Gastroesophageal sphincter (tissue), 4 donors: ENCODE measurements around the gene MUC5AC. TPM values are rescaled to one million over a fixed set of nuclear protein-coding genes. Genes with fewer than 3 reads are reported as not detected.

Experiments used
- ATAC-seq: fragments of 150-250 bp; one replicate; pipeline ENCODE4 v1.9.1; 2016; ENCODE audit warnings: mild to moderate bottlenecking, moderate library complexity
- H3K27ac ChIP-seq, 4 donors: fragments of 200-600 bp; sonication (generic) in 3 of 4; 1 replicate in 3 of 4; 2 replicates in 1 of 4; pipeline ENCODE4 v1.5.1; 2016 to 2019
- H3K27me3 ChIP-seq: fragments of 200-600 bp; sonication (generic); one replicate; pipeline ENCODE4 v1.5.1; 2019
- H3K36me3 ChIP-seq, 2 donors: fragments of 200-600 bp; sonication (generic); one replicate each; pipeline ENCODE4 v1.5.1; 2019; ENCODE audit warnings: control low read depth in 1 of 2
- H3K4me1 ChIP-seq, 3 donors: fragments of 200-600 bp; sonication (generic); 1 replicate in 2 of 3; 2 replicates in 1 of 3; pipeline ENCODE4 v1.5.1; 2016 to 2019; ENCODE audit warnings: control low read depth in 2 of 3
- H3K4me3 ChIP-seq, 2 donors: fragments of 200-600 bp; sonication (generic); one replicate each; pipeline ENCODE4 v1.5.1; 2019; ENCODE audit warnings: mild to moderate bottlenecking in 1 of 2, moderate library complexity in 1 of 2
- H3K9me3 ChIP-seq, 3 donors: fragments of 200-600 bp; sonication (generic); one replicate each; pipeline ENCODE4 v1.5.1; 2017 to 2019; ENCODE audit warnings: control low read depth in 2 of 3
- EP300 ChIP-seq: sonication (generic); formaldehyde crosslinking; IDR thresholded peaks from one replicate; pipeline ENCODE4 v1.6.1; 2017; ENCODE audit warnings: antibody characterized with exemption, mild to moderate bottlenecking
- POLR2A ChIP-seq, 2 donors: fragments of 450-650 bp; IDR thresholded peaks; one replicate each; pipeline ENCODE4 v1.6.1; 2017; ENCODE audit warnings: antibody characterized with exemption in 2 of 2, mild to moderate bottlenecking in 2 of 2, moderate library complexity in 1 of 2
- POLR2AphosphoS5 ChIP-seq: sonication (generic); formaldehyde crosslinking; IDR thresholded peaks from one replicate; pipeline ENCODE4 v1.6.1; 2017; ENCODE audit warnings: antibody characterized with exemption
- WGBS, 2 donors: methylation state at CpG; one replicate each; pipeline ENCODE4 v1.1.5; 2018; ENCODE audit warnings: low coverage in 1 of 2; 5-methylcytosine and 5-hydroxymethylcytosine counted together
- total RNA-seq, 4 donors: library from RNA; depleted of rRNA; stranded (reverse); fragments of >200 nt; gene quantifications; one replicate each; pipeline ENCODE4 v1.1.0, GENCODE V29; 2016
- TF ChIP-seq, protein P1 (sequence below), 4 experiments: fragments of 200-600 bp in 2 of 4; fragments of 450-650 bp in 2 of 4; sonication (generic) in 1 of 4; IDR thresholded peaks; one replicate each; pipeline ENCODE4 v1.5.1; 2017 to 2019; ENCODE audit warnings: antibody characterized with exemption in 4 of 4, mild to moderate bottlenecking in 2 of 4, moderate library complexity in 2 of 4

Gene MUC5AC
- total RNA-seq, 4 donors from 2014 or later: 0.02 to 0.31 TPM; not detected in 2

DNA sequence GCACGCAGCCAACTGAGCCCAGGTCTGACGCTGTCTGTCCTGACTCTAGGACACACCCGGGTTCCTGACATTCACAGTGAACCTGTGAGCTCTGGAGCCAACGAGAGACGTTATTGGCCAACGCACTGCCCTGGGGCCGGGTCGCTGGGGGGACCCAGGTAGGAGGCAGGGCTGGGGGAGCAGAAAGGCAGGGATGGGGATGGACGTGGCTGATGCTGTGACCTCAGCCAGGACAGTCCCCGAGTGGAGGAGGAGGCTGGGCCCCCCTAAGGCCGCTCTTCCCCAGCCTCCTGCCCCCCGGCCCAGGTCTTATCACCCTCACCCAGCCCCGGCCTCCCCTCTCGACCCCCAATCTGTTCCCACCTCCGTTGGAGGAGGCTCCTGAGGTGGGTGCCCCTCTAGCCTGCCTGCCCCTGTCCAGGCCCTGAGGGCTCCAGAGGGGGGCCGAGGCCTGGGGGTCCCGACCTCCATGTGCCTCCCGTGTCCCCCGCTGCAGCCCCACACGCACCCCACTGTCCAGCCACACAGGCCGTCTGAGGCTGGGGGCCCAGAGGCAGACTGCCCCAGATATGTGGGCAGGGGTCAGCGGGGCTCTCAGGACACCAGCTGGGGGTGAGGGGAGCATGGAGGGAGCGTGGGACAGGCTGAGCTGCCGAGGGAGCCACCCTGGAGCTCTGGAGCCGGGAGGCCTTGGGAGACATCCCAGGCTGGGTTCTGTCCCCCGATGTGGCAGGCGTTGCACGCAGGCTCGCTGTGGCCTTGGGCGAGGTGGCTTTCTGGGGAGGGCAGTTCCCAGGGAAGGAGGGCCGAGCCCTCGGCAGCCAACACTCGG is 29.2 kb upstream of the MUC5AC start:
- no peak for ATAC-seq
- Histone ChIP-seq H3K36me3 (no peaks in the 10 kb centered on the region), H3K27me3 (peaks cover 66% of the 10 kb centered on the region), H3K4me1 (no peaks in the 10 kb centered on the region), H3K4me3 (no peak overlapping the region), H3K9me3 (peaks cover 0 to 5% (median 0%) of the 10 kb centered on the region in 3 donors), H3K27ac (no peak overlapping the region)
- WGBS, 2 donors: 37% methylated on average over 2 of the region's 33 CpGs; no CpG with 5 or more reads in 1 of the 2 donors
- TF ChIP-seq POLR2AphosphoS5 (no peak), EP300 (no peak), POLR2A (IDR thresholded peaks at IDR 0.05) (no peak)
- TF ChIP-seq, protein P1, sequence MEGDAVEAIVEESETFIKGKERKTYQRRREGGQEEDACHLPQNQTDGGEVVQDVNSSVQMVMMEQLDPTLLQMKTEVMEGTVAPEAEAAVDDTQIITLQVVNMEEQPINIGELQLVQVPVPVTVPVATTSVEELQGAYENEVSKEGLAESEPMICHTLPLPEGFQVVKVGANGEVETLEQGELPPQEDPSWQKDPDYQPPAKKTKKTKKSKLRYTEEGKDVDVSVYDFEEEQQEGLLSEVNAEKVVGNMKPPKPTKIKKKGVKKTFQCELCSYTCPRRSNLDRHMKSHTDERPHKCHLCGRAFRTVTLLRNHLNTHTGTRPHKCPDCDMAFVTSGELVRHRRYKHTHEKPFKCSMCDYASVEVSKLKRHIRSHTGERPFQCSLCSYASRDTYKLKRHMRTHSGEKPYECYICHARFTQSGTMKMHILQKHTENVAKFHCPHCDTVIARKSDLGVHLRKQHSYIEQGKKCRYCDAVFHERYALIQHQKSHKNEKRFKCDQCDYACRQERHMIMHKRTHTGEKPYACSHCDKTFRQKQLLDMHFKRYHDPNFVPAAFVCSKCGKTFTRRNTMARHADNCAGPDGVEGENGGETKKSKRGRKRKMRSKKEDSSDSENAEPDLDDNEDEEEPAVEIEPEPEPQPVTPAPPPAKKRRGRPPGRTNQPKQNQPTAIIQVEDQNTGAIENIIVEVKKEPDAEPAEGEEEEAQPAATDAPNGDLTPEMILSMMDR (IDR thresholded peaks at IDR 0.05): no peak

DNA sequence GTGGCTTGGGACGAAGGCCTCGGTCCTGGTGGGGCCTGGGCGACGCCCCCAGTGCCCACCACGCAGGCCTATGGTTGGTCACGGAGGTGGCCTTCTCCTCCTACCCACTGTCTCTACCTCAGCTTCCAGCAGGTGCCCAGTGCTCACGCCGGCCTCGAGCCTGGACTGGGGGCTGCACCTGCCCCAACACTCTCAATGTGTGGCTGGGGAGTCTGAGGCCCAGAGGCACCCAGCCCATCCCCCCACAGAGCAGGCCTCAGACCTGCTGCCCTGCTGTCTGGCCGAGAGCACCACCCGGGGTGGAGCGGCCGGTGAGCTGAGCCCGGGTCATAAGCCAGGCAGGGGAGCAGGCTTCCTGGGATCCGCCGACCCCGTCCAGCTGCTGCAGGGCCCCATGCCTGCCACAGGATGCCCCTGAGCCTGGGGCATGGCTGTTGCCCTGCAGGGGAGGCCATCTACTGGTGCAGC is 28.6 kb upstream of the MUC5AC start:
- Histone ChIP-seq H3K4me3 (no peak overlapping the region), H3K27me3 (peaks cover 59% of the 10 kb centered on the region), H3K4me1 (no peaks in the 10 kb centered on the region), H3K9me3 (peaks cover 0 to 11% (median 0%) of the 10 kb centered on the region in 3 donors), H3K27ac (no peak overlapping the region), H3K36me3 (no peaks in the 10 kb centered on the region)
- TF ChIP-seq, protein P1 (IDR thresholded peaks at IDR 0.05): no peak
- no peak for TF ChIP-seq POLR2AphosphoS5
- TF ChIP-seq EP300: no peak
- TF ChIP-seq POLR2A (IDR thresholded peaks at IDR 0.05): no peak
- no peak for ATAC-seq
- WGBS, 2 donors: no CpG with 5 or more reads among the region's 17 CpGs

DNA sequence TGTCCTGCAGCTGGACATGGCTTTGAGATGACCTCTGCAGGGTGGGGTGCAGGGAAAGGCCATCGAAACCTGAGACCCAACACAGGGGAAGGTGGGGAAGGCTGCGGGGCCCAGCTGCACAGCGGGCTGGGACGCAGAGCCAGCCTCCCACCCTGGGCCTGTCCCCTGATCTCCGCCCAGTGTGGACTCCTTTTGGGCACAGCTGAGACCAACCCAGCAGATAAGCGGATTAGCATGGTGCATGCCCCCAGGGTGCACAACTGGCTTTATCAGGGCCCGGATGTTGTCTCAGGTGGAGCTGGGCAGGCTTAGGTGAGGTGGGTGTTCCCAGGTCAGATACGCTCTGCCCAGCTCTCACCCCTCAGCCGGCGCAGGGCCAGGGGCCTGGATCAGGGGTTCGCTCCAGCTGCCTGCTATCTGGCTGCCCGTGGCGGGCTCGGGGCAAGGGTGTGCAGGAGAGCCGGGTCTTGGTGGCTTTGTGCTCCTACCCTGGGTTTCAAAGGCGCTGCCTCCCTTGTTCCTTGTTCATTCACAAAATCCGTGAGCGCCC is 28.1 kb upstream of the MUC5AC start:
- peaks cover 56% of the 10 kb centered on the region for H3K27me3 ChIP-seq
- TF ChIP-seq POLR2A (IDR thresholded peaks at IDR 0.05): no peak
- TF ChIP-seq, protein P1 (IDR thresholded peaks at IDR 0.05): no peak
- TF ChIP-seq POLR2AphosphoS5: no peak
- TF ChIP-seq EP300: no peak
- no peak overlapping the region for H3K27ac ChIP-seq
- no peak for ATAC-seq
- no peaks in the 10 kb centered on the region for H3K36me3 ChIP-seq
- 80% methylated on average over 1 of the region's 18 CpGs; no CpG with 5 or more reads in 1 of the 2 donors for WGBS, 2 donors
- peaks cover 0 to 16% (median 0%) of the 10 kb centered on the region in 3 donors for H3K9me3 ChIP-seq
- no peak overlapping the region for H3K4me3 ChIP-seq
- H3K4me1 ChIP-seq: no peaks in the 10 kb centered on the region

DNA sequence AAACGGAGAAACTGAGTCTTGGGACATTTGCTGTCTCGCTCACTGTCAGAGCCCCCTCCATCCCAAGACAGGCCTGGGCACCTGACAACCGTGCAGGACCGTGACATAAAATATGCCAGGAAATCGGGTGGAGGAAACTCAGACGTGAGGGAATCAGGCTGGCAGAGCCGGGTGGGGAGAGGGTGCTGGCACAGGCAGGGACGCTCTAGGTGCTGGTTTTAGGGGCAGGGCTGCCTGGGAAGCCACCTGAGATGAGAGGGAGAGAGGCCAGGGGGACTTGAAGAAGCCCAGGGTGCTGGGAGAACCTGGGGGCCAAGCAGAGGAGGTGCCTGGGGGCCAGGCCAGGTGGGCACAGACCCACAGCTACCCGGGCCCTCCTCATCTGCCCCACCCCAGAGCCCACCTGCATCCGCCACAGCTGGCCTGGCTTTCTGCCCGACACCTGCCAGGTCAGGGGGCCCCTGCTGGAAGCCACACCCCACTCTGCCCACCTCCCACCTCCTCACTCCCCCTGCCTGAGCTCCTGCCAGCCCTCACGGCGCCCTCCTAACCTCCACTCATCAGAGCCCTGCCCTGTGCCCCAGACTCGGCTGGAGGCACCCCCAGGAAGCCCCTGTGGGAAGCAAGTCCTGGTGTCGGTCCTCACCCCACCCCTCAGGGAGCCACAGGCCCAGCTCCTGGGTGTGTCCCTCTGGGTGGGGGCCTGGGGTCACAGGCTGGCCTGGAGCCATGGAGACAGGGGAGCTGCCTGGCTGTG is 27.3 kb upstream of the MUC5AC start:
- no peaks in the 10 kb centered on the region for H3K4me1 ChIP-seq
- TF ChIP-seq POLR2AphosphoS5: no peak
- no peak for ATAC-seq
- no peak overlapping the region for H3K4me3 ChIP-seq
- peaks cover 56% of the 10 kb centered on the region for H3K27me3 ChIP-seq
- no peak overlapping the region for H3K27ac ChIP-seq
- peaks cover 0 to 24% (median 0%) of the 10 kb centered on the region in 3 donors for H3K9me3 ChIP-seq
- 65% methylated on average over 8 of the region's 15 CpGs; no CpG with 5 or more reads in 1 of the 2 donors for WGBS, 2 donors
- no peaks in the 10 kb centered on the region for H3K36me3 ChIP-seq
